GM19043 (cell line): ENCODE results near the gene MYOD1.

Experiments
- ATAC-seq: cut with Tn5 transposase; IDR thresholded peaks from one replicate; pipeline ENCODE4 v1.9.1; 2021; ENCODE audit warnings: low read depth; ENCODE audit not compliant: unreplicated experiment

MYOD1 gene

DNA sequence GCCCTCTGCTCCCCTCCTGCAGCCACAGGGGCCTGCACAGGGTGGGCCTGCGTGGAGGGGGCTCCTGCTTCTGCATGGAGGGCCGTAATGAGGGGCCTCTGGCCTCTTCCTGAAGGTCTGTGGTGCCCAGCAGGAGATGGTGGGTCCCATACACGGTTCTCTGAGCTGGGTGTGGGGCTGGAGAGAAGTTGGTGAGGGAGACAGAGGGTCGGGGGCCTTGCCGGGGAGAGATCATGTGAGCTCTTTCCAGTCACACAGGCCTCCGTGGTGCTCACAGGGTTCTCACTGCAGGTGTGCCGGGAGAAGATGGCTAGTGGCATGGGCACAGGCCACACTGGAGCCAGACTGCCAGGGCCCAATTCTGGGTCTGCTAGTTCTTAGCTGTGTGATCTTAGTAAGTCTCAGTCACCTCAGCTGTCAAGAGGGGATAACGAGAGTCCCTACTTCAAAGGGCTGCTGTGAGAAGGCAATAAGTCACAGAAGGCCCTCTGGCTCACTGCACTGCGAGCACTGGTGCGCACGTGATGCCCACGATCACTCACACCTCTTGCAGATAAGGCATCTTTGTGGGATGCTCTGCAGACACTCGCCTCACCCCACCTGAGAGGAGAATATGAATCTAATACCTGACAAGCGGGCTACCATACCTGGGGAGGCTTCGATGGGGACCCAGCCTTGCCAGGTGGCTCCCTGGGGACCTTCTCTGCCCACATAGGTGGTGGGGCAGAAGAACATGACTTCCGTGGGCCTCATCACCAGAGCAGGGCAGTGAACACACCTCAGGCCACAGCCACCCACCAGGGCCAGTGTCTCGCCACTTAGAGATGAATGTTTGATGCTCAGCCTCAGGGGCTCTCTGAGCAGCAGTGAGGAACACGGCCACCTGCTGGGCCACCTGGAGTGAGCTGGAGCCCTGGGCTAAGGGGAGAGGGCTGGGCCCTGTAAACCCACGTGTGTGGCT is 29.7 kb downstream of the MYOD1 start:
- ATAC-seq = no peak

DNA sequence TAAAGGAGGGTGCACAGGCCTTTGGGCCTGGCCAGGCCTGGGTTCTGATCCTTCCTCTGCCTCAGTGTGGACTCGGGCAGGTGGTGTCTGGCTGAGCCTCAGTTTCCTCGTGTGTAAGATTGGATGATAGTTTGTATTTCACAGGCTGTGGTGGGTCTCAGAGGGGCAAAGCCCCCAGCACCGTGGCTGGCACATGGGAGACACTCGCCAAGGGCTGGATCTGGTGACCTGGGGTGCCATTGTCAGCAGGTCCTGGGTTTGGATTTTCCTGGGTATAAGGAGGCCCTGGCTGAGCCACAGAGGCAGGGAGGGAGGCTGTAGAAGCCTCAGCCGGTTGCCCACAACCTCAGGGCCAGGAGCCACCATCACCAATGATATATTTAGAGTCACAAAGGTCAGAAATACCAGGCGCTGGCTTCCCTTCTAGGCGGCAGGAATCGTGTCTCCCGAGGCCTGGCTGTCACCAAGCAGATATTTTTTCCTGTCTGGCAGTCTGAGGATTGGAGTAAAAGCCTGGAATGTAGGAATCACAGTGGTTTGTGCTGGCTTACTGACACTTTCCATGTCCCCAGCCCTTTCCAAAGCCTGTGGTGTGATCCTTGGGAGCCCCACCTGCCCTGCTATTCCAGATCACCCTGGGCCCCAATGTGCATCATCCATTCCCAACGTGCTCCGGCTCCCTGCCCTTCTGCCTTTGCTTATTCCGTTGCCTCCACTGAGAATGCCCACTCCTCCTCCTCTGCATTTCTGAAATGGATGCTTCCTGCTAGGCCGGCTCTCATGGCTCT is 30.8 kb downstream of the MYOD1 start:
- no peak for ATAC-seq

DNA sequence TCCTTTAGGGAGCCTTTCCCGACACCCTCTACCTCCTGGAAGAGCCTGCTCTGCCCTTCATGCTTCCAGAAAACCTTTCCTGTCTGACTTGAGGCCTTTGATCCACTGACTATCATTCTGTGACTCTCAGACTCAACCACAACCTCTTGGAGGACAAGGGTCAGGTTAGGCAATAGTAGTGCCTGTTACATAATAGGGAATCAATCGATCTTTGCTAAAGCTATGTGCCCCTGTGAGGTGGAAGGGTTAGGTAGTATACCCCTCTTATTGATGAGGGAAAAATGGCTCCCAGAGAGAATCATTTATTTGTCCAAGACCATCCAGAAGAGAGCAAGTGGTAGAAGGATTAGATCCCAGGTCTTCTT is 31.4 kb downstream of the MYOD1 start:
- ATAC-seq = no peak

DNA sequence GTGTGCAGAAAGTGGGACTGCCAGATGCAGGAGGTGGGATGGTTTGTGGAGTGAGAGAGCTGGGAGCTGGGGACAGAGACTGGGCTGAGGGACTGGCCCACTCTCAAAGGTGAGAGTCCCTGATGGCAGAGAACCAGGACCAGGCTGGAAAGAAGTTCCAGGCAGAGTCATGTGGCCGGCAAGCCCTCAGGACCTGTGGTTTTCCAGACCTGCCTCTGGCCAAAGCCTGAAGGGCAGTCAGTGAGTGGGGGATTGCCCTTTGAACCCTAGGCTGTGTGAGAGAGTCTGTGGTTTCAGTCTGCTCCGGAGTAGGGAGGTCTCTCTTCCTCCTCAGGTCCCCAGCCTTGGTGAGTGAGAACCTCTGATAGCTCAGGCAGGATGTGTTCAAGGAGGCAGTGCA is 32.2 kb downstream of the MYOD1 start:
- ATAC-seq = no peak

DNA sequence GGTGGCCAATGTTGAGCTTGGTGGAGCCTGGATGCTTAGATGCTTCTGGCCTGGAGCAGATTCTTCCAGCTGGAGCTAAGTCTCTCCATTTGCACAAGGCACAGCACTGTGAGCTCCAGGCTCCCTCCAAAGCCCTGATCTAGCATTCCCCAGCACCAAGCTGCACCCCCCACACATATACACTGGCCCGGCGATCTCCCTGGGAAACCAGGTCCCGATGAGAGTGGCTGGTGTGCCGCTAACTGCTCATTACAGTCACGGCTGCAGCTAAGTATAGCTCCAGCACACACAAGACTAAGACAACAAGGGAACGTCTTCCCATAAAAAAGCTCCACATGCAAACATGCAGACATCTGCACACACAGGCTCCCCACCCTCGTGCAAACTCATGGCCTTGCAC is 32.8 kb downstream of the MYOD1 start:
- ATAC-seq = no peak

DNA sequence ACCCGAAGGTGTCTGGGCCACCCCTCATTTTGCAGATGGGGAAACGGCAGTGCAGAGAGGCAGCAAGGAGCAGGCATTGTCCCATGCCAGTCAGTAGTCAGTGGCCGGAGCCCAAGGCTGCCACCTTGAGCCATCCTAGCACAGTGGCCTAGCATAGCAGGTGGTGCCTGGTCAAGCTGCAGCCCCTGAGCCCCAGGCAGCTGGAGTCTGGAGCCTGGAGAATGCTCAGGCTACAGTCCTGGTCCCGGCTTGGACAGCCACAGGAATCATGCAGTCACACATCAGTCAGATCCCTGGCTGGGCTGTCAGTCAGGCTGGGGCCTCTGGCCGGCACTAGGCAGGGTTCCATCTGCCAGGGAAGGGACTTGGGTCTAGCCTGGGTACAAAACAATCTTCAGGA is 33.8 kb downstream of the MYOD1 start:
- ATAC-seq = no peak

DNA sequence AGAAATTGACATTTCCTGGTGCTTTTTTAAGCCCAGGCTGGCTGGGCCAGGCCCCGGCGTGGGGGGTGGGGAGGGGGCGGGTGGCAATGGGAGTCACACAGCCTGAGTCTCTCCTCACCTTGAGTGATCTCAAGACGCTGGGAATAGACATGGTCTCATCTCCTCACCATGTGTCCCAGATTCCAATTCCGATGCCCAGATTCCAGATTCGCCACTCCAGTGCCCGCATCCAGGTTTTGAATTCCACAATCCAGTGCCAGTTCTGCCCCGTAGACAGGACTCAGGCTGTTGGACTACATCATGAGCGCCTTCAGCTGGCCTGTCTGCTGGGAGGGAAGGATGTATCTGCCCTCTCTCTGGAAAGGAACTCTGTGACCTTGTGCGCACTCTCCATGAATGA is 34.3 kb downstream of the MYOD1 start:
- ATAC-seq = no peak

DNA sequence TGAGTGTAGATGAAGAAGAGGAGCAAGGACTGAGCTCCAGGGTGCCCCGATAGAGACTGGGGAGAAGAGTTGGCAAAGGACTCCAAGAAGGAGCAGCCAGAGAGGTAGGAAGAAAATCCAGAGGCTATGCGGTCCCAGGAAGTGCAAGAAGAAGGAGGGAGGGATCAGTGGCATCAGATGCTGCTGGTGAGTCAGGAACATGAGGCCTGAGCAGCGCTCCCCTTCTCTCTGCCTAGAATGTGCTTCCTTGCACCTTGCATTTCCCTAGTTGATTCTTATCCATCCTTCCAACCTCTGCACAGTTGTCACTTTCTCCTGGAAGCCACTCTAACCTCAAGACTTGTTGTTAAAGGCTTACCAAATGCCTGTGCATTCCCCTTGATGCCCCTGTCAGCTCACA is 36.5 kb downstream of the MYOD1 start:
- ATAC-seq = no peak

DNA sequence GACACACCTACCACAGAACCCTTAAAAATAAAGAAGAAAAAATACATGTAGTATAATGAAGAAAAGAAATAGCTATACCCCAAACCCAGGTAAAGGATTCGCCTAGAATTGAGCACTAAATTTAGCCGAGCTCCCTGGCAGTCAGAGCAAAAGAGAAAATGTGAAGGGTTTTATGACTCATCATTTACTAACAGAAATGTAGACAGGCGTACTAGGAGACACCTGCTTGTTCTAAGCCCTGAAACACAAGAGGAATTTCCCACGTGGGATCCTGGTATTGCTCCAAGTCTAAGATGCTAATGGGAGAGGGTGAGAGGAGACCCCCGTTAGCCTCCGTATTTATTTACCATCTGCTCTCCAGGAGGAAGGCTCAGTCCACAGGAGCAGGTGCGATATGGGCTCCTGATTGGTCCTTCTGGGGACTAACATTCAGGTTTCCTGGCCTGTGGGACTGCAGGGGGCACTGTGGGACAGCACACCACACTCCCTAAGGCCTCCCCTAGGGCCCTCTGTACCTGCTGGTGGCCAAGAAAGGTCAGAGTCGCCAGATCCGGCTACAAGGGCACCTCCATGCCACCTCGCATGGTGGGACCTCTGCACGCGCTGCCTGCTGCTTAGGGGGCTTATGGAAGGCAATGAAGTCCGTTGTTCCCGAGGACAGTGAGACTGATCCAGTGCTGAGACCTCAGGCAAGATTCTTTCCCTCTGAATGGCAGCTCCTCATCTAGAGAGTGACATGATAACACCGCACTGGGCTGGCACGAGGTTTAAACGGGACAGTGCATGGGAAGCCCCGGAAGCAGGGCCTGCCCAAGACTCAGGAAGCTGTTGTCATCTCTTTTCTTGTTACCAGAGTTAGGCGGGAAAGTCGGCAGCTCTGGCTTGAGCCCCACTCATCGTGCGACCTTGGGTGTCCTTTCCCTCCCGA is 41.0 kb downstream of the MYOD1 start:
- ATAC-seq = peak; percentile 70

DNA sequence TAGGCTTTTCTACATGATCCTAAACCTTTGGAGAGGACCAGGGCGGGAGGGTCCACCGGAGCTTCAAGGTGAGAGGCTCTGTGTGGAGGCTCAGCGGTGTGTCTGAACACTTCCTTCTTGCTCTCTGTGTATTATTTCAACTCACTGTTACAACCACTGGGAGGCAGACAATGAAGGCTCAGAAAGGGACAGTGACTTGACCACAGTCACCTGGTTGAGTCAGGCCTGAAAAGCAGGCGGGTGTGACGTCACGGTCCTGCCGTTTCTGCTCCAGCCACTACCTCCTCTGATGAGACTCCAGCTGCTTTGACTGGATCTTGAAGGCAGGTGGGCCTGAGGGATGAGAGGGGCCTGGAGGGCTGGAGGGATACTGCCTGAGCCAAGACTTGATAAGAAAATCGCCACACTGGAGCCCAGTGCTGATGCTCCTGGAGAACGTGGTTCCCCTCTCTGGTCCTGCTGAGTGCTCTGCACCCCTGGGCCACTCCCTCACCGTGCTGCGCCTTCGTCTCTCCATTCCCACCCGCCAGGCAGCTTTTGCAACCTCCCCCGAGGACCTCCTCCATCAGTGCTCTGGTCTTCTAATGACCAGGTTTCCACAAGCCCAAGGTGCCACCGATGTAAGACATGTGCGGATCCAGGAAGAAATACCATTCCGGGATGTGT is 43.1 kb downstream of the MYOD1 start:
- ATAC-seq = no peak

DNA sequence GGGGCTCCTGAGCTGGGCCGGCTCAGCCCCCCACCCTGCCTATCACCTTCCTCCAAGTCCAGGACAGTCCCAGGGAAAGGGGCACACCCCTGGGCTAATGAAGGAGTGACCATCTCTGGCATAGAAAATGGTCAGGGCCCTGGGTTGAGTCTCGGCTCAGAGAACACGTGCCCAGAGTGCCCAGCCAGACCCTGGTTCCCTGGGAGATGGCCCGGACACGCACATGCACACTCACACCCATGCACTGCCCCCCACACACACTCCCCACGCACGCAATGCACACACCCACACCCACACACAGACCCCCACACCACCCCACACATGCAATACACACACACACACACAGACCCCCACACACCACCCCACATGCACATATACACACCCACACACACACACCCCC is 43.9 kb downstream of the MYOD1 start:
- no peak for ATAC-seq

DNA sequence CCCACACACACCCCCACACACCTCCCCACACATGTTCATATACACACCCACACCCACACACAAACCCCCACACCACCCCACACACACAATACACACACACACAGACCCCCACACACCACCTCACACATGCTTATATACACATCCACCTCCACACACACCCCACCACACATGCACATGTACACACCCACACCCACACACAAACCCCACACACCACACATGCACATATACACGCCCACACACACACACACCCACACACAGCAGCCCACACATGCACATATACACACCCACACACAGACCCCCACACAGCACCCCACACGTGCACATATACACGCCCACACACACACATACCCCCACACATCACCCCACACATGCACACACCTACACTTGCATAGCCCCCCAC is 44.3 kb downstream of the MYOD1 start:
- no peak for ATAC-seq

DNA sequence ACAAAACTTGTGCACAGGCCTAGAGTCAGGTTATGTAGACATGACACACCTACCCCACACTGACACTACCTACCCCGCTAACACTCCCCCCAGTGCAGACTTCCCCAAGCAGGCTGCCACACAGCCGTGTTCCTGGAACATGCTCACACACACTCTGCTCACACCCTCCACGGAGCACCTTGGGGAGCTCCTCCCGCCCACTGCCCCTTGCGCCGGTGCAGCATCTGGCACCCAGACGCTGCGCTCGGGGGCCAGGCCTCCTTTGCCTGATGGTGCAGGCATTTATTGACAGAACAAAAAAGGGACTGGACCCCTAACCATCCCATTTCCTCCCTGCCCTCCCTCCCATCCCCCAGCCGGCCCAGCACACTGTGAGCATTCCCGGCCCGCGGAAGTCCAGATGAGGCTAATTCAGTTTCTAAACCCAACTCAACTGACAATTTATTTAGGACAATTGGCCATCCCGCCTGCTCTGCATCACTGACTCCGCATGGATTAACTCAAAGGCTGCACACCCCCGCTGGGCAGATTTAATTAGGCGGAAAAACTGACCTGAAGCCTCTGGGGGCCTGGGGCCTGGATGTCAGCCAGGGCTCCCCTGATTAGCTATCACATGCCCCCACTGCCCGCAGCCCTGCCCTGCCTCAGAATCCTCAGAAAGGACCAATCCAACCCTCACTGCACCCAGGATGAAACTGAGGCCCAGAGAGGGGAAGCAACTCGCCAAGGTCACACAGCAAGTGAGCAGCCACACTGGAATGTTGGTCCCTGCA is 45.3 kb downstream of the MYOD1 start:
- no peak for ATAC-seq

DNA sequence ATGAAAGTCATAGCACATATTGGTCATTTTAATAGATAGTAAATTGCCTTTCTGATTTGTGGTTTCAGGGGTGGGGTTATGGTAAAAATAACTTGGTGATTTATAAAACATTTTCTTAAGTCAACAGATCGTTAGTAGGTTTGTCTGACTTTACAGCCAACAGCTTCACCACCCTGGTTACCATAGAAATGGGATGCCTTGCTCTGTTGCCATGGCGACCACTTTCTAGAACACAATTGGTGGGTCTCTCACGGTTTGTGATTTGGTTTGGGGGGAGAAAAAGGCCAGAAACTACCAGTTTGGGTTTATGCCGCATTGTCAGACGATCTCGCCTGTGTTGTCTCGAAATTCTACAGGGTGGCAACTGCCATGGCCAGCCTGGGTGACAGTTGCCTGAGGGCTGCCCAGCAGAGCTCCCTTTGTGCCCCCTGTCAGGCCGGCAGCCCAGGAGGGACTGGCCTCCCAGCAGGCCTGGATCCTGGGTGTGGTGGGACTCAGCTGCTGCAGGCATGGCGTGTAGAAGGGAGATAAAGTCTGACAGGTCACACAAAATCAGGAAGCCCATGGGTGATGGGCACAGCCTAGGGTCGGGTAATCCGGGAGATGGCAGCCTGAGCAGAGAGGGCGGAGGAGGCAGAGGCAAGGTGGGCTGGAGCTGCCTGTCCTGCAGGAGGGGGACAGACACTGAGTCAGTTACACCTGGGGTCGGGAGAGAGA is 46.1 kb downstream of the MYOD1 start:
- no peak for ATAC-seq

DNA sequence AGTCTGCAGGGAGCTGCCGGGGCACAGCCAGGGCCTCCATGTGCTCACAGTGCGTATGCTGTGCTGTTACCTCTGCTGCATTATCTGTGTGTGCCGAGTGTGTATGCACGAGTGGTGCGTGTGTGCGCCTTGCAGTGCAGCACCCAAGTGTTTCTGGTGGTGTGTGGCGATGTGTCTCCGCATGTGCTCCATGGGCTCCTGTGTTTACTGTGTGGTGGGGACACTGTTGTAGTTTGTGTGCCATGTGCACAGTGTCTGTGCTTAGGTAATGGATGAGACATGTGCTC is 46.6 kb downstream of the MYOD1 start:
- no peak for ATAC-seq

DNA sequence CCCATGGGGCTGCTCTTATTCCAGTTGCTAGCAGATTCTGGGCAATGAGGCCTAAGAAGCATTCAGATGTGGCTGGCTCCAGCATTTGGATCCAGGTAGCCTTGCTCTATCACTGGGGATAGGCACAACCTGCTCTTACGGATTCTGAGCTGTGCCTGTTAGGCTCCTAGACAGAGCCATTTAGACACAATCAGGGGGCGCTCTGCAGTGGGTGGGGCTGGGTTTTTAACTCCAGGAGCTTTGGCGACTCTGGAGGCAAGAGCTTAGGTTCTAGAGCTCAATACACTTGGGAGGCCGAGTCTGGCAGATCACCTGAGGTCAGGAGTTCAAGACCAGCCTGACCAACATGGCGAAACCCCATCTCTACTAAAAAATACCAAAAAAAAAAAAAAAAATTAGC is 47.2 kb downstream of the MYOD1 start:
- no peak for ATAC-seq

DNA sequence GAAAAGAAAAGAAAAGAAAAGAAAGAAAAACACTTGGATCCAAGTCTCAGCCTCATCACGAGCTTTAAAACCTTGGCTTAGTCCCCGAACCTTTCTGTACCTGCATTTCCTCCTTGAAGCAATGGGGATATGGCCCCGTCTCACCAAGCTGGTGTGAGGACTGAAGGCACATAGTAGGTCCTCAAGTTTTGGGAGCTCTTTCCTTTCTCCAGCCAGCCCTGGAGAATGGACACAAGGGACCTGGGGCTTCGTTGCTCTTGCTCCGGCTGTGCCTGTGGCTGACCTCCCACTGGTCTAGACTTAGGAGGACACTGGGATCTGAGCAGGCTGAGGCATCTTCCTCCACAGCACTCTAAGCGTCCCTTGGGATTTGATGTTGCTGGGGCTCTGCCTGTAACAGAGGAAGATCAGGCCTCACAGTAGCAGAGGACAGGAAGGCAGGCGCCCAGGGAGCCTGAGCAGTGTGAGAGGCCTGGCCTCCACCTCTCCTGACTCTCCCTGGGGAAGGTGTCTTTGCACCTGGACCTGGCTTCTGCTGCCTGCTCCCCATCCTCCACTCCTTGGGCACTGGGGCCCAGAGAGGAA is 48.0 kb downstream of the MYOD1 start:
- no peak for ATAC-seq

DNA sequence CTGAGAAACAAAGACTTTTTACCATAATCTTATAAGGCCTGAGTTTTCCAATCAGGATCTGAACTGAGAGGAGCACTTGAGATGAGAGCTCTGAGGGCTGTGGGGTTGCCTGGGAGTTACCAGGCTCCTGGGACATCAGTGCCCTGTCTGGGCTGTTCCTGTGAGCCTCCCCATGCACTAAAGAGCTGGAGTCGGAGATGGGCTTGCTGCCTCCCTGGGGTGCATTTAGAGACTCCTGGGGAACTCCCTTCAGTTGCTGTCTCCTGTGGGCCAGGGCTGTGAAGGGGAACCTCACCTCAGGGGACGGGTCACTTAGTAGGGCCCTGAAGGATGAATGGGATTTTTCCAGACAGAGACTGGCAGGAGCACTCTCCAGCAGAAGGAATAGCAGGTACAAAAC is 48.5 kb downstream of the MYOD1 start:
- no peak for ATAC-seq

DNA sequence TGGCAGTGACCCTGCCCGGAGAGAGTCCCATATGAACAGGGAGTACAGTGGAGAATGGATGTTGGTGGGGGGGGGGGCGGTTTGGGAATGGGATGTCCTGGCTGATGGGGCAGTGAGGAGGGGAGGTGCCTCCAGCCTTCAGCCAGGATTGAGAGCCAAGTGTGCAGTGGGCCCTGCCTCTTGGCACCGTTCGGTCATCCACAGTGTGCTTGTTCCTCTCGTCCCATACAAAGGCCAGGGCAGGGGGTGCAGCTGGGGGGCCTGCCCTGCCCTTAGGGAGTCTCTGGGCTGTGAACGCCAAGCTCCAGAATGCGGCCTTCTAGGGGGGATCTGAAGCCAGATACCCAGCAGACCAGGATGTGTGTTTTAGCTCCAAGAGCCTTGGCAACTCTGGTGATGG is 49.2 kb downstream of the MYOD1 start:
- ATAC-seq = no peak
